SK-N-SH (cell line): Measurements from ENCODE around the gene AMMECR1L. TPM values are rescaled to one million over a fixed set of nuclear protein-coding genes. Genes with fewer than 3 reads are reported as not detected.

Experiments
- CTCF ChIA-PET: fragments of 300-600, 350-600 bp; formaldehyde crosslinking; extraction: SDS; loops from one replicate; lab custom pipeline; 2021; lab: Yijun Ruan, JAX
- POLR2A ChIA-PET: fragments of 350-600 bp; sonication (Branson Sonifier 250); formaldehyde crosslinking; extraction: SDS; loops from one replicate; lab custom pipeline; 2020; ENCODE audit warnings: antibody characterized with exemption, inconsistent platforms; lab: Yijun Ruan, JAX
- DNase-seq: peaks from one replicate; pipeline ENCODE4 v3.0.0; 2012
- H2AFZ ChIP-seq: fragments of 200-600 bp; sonication (generic); 2 replicates; pipeline ENCODE4 v1.8.1; 2016; ENCODE audit warnings: antibody characterized with exemption, mild to moderate bottlenecking, low read depth
- H3F3A ChIP-seq: fragments of 200-600 bp; sonication (generic); replicated peaks from 2 replicates; pipeline ENCODE3; 2016; ENCODE audit warnings: antibody characterized with exemption, mild to moderate bottlenecking; ENCODE audit not compliant: insufficient read depth
- H3K27ac ChIP-seq, 2 experiments: fragments of 200-500 bp in 1 of 2; fragments of 200-600 bp in 1 of 2; sonication (Bioruptor generic) in 1 of 2; sonication (generic), shearing (Covaris generic) in 1 of 2; 2 replicates each; pipeline versions ENCODE4 v1.5.1 to v1.6.1; 2014 to 2016; ENCODE audit warnings: low read depth in 2 of 2, inconsistent platforms in 1 of 2, low read length in 1 of 2, mild to moderate bottlenecking in 1 of 2, mixed read lengths in 1 of 2
- H3K27me3 ChIP-seq: fragments of 200-600 bp; sonication (generic), shearing (Covaris generic); 2 replicates; pipeline ENCODE4 v1.6.1; 2016; ENCODE audit warnings: mixed run types; ENCODE audit not compliant: insufficient read depth
- H3K36me3 ChIP-seq, 2 experiments: fragments of 200-500 bp in 1 of 2; fragments of 200-600 bp in 1 of 2; sonication (Bioruptor generic) in 1 of 2; sonication (generic) in 1 of 2; replicated peaks in 1 of 2; 2 replicates each; pipeline versions ENCODE3 to v1.5.1; 2014 to 2016; ENCODE audit warnings: low read length in 1 of 2, mild to moderate bottlenecking in 1 of 2; ENCODE audit not compliant: insufficient read depth in 2 of 2, control insufficient read depth in 1 of 2
- H3K4me1 ChIP-seq, 2 experiments: fragments of 200-500 bp in 1 of 2; fragments of 200-600 bp in 1 of 2; sonication (Bioruptor generic) in 1 of 2; sonication (generic), shearing (Covaris generic) in 1 of 2; 2 replicates each; pipeline versions ENCODE4 v1.5.1 to v1.6.1; 2014 to 2016; ENCODE audit warnings: low read depth in 1 of 2, low read length in 1 of 2, mixed run types in 1 of 2; ENCODE audit not compliant: insufficient read depth in 2 of 2, control insufficient read depth in 1 of 2
- H3K4me2 ChIP-seq: fragments of 200-600 bp; sonication (generic), shearing (Covaris generic); 2 replicates; pipeline ENCODE4 v1.6.1; 2017; ENCODE audit warnings: mixed run types
- H3K4me3 ChIP-seq, 2 experiments: fragments of 200-500 bp in 1 of 2; fragments of 200-600 bp in 1 of 2; sonication (Bioruptor generic) in 1 of 2; sonication (generic), shearing (Covaris generic) in 1 of 2; 2 replicates each; pipeline versions ENCODE4 v1.5.1 to v1.8.1; 2014 to 2016; ENCODE audit warnings: low read depth in 2 of 2, inconsistent platforms in 1 of 2, low read length in 1 of 2, mild to moderate bottlenecking in 1 of 2, mixed read lengths in 1 of 2, moderate library complexity in 1 of 2
- H3K79me2 ChIP-seq: fragments of 200-600 bp; sonication (generic); 2 replicates; pipeline ENCODE4 v1.8.1; 2017; ENCODE audit warnings: mild to moderate bottlenecking; ENCODE audit not compliant: insufficient read depth
- H3K9ac ChIP-seq: fragments of 200-600 bp; sonication (generic); 2 replicates; pipeline ENCODE4 v1.6.1; 2017; ENCODE audit warnings: mixed run types
- H3K9me2 ChIP-seq: fragments of 200-600 bp; sonication (generic); 2 replicates; pipeline ENCODE4 v1.6.1; 2017; ENCODE audit warnings: mixed run types
- H3K9me3 ChIP-seq: fragments of 200-600 bp; sonication (generic); 2 replicates; pipeline ENCODE4 v1.6.1; 2017; ENCODE audit warnings: mixed run types, mild to moderate bottlenecking, moderate library complexity
- H4K20me1 ChIP-seq: fragments of 200-600 bp; sonication (generic); 2 replicates; pipeline ENCODE4 v1.6.1; 2017; ENCODE audit warnings: mild to moderate bottlenecking, mixed run types; ENCODE audit not compliant: insufficient read depth
- CHD2 ChIP-seq: fragments of 150-350 bp; IDR thresholded peaks from 2 replicates; pipeline ENCODE4 v1.6.1; 2018; ENCODE audit warnings: low read length; ENCODE audit not compliant: partially characterized antibody
- EZH2phosphoT487 ChIP-seq: fragments of 200-600 bp; sonication (generic); IDR thresholded peaks from 2 replicates; pipeline ENCODE4 v1.6.1; 2017; ENCODE audit warnings: low read depth, mixed run types, mild to moderate bottlenecking, antibody characterized with exemption, moderate library complexity, borderline replicate concordance
- FOSL2 ChIP-seq: IDR thresholded peaks from 2 replicates; pipeline ENCODE4 v1.4.0; 2012; ENCODE audit warnings: low read depth, mild to moderate bottlenecking, moderate library complexity, borderline replicate concordance
- FOXM1 ChIP-seq: IDR thresholded peaks from 2 replicates; pipeline ENCODE4 v1.4.0; 2012; ENCODE audit warnings: low read depth, mild to moderate bottlenecking
- GABPA ChIP-seq: IDR thresholded peaks from 2 replicates; pipeline ENCODE4 v1.4.0; 2012; ENCODE audit warnings: low read depth, mild to moderate bottlenecking
- GATA2 ChIP-seq: sonication (generic); formaldehyde crosslinking; IDR thresholded peaks from 2 replicates; pipeline ENCODE4 v1.5.0; 2020; ENCODE audit warnings: mild to moderate bottlenecking, missing genetic modification reagents
- JUND ChIP-seq: IDR thresholded peaks from 2 replicates; pipeline ENCODE4 v1.4.0; 2012
- MAX ChIP-seq: IDR thresholded peaks from 2 replicates; pipeline ENCODE4 v1.4.0; 2012; ENCODE audit warnings: low read depth
- MXI1 ChIP-seq: IDR thresholded peaks from 2 replicates; pipeline ENCODE4 v1.6.1; 2012; ENCODE audit warnings: mild to moderate bottlenecking, low read depth, low read length, improper control_type of control experiment
- NRF1 ChIP-seq: IDR thresholded peaks from 2 replicates; pipeline ENCODE4 v1.6.1; 2012; ENCODE audit warnings: low read depth, mild to moderate bottlenecking, low read length
- PBX3 ChIP-seq: IDR thresholded peaks from 2 replicates; pipeline ENCODE4; 2012
- REST ChIP-seq: IDR thresholded peaks from 2 replicates; pipeline ENCODE4 v1.6.1; 2012; ENCODE audit warnings: mild to moderate bottlenecking, low read depth, low read length, moderate library complexity
- RFX5 ChIP-seq: IDR thresholded peaks from 2 replicates; pipeline ENCODE4 v1.6.1; 2012; ENCODE audit warnings: mild to moderate bottlenecking, improper control_type of control experiment, low read length
- SMC3 ChIP-seq: IDR thresholded peaks from 2 replicates; pipeline ENCODE4 v1.6.1; 2012; ENCODE audit warnings: low read depth, low read length, improper control_type of control experiment
- TEAD4 ChIP-seq: IDR thresholded peaks from 2 replicates; pipeline ENCODE4 v1.4.0; 2012; ENCODE audit warnings: mild to moderate bottlenecking, borderline replicate concordance; ENCODE audit not compliant: insufficient read depth
- USF2 ChIP-seq: fragments of 150-350 bp; IDR thresholded peaks from 2 replicates; pipeline ENCODE4 v1.6.1; 2017; ENCODE audit warnings: antibody characterized with exemption, low read length, low read depth, borderline replicate concordance
- YY1 ChIP-seq: IDR thresholded peaks from 2 replicates; pipeline ENCODE4 v1.4.0; 2012; ENCODE audit warnings: low read depth, mild to moderate bottlenecking
- WGBS: methylation state at CpG from one replicate; pipeline ENCODE4 v1.1.6; 2017; ENCODE audit warnings: low lambda C conversion rate; 5-methylcytosine and 5-hydroxymethylcytosine counted together
- polyA plus RNA-seq, 3 experiments: library from polyadenylated mRNA; depleted of rRNA; stranded (reverse); fragments of >200 nt; gene quantifications; 2 replicates each; pipeline ENCODE4 v1.2.3, GENCODE V29; 2012

AMMECR1L gene
- polyA plus RNA-seq, 1 of the 3 experiments (the other 2 are of a cell fraction): 11.0 TPM

GRCh38 chr2:127888772-127889171 lies 3.0 kb upstream of the AMMECR1L start:
- Histone ChIP-seq H3K79me2 (peaks cover 30% of the 10 kb centered on the region), H3K4me1 (peaks cover 8 to 20% of the 10 kb centered on the region in 2 experiments; a peak in 2 of 4 replicates), H3K27ac (no peak overlapping the region), H3K36me3 (peaks cover under 1 to 2% of the 10 kb centered on the region in 2 experiments), H3F3A (peaks cover 9% of the 10 kb centered on the region), H3K4me2 (no peak overlapping the region), H3K27me3 (no peaks in the 10 kb centered on the region), H2AFZ (no peak overlapping the region), H3K9me3 (no peaks in the 10 kb centered on the region), H4K20me1 (peaks cover 11% of the 10 kb centered on the region), H3K4me3 (no peak overlapping the region), H3K9me2 (no peaks in the 10 kb centered on the region), H3K9ac (no peak overlapping the region)
- ChIA-PET CTCF (no interaction called here), POLR2A (no interaction called here)
- DNase-seq: no peak
- no peak for TF ChIP-seq GABPA
- TF ChIP-seq TEAD4: no peak
- TF ChIP-seq EZH2phosphoT487: no peak
- TF ChIP-seq FOXM1: no peak
- no peak for TF ChIP-seq CHD2
- TF ChIP-seq REST: no peak
- no peak for TF ChIP-seq JUND
- TF ChIP-seq MXI1: no peak
- TF ChIP-seq NRF1: no peak
- TF ChIP-seq SMC3: no peak
- no peak for TF ChIP-seq FOSL2
- TF ChIP-seq GATA2: no peak
- TF ChIP-seq YY1: no peak
- no peak for TF ChIP-seq USF2
- TF ChIP-seq RFX5: no peak
- no peak for TF ChIP-seq MAX
- TF ChIP-seq PBX3: no peak
- 86% methylated on average over 1 of the region's 1 CpG for WGBS
